Bronchial smooth muscle cell (primary cell): ENCODE data around the gene CLECL1. TPM values are rescaled to one million over a fixed set of nuclear protein-coding genes. Genes with fewer than 3 reads are reported as not detected.

ENCODE experiments used
- total RNA-seq: library from RNA; depleted of rRNA; stranded (reverse); fragments of >200 nt; gene quantifications from 2 replicates; pipeline ENCODE4 v1.2.1, GENCODE V29; 2014

CLECL1 gene
- total RNA-seq, result not detected in 2 replicates

GRCh38 chr12:9732921-9733461 lies at the start of gene CLECL1:
CLECL1 (minus strand) TSS chr12:9733097.

GRCh38 chr12:9760699-9761418 lies 28.0 kb upstream of the CLECL1 start, which contains the start of gene CD69:
CD69 (minus strand) TSS chr12:9760901; CDS start chr12:9760820, 81 bp downstream.

Other genes starting within 250 kb of the CLECL1 start
- not detected in 2 replicates for gene KLRB1, start 125.2 kb downstream of the CLECL1 start, total RNA-seq
- 1.7 TPM in 2 replicates for gene CLEC2D, start 63.4 kb downstream of the CLECL1 start, total RNA-seq
- not detected in 2 replicates for gene CD69, start 27.8 kb upstream of the CLECL1 start, total RNA-seq
- 0.47 TPM in 1 of 2 replicates, not detected in the other for gene KLRF1, start 94.4 kb upstream of the CLECL1 start, total RNA-seq
- gene CLEC2B, start 136.3 kb upstream of the CLECL1 start, total RNA-seq, result 5.4 and 20.8 TPM in 2 replicates
- not detected in 2 replicates for gene KLRF2, start 148.4 kb upstream of the CLECL1 start, total RNA-seq
- gene CLEC2A, start 199.3 kb upstream of the CLECL1 start, total RNA-seq, result not detected in 2 replicates
- gene CLEC12A, start 238.3 kb upstream of the CLECL1 start, total RNA-seq, result not detected in 2 replicates